SH-SY5Y (cell line): ENCODE data around the gene TSPAN17.

ENCODE experiments used
- GATA2 ChIP-seq: IDR thresholded peaks from 2 replicates; pipeline ENCODE4 v1.6.1; 2011; ENCODE audit warnings: mild to moderate bottlenecking, low read depth, low read length
- GATA3 ChIP-seq: IDR thresholded peaks from 2 replicates; pipeline ENCODE4 v1.6.1; 2011; ENCODE audit warnings: low read depth, mild to moderate bottlenecking, low read length, moderate library complexity

- TF ChIP-seq GATA2 (no peak), GATA3 (no peak)
Measured at GRCh38 chr5:176627582-176627981, 19.7 kb upstream of the TSPAN17 start.
